Neural crest cell (in vitro differentiated cells): ENCODE data around the gene LRRN2. TPM values are rescaled to one million over a fixed set of nuclear protein-coding genes. Genes with fewer than 3 reads are reported as not detected.
"Not testable (repeated sequence)": the region's sequence is repeated elsewhere in the genome, so short reads cannot be mapped to it uniquely, and the experiment has no call there.

Experiments
- DNase-seq: peaks from one replicate; pipeline ENCODE4 v3.0.0; 2021; ENCODE audit warnings: low read depth, mixed read lengths, low spot score
- H3K27ac Mint-ChIP-seq: one replicate; pipeline ENCODE4 v1.8.0; 2021; ENCODE audit warnings: mild to moderate bottlenecking, mixed read lengths; ENCODE audit not compliant: unreplicated experiment
- H3K27me3 Mint-ChIP-seq: 2 replicates; pipeline ENCODE4 v1.8.0; 2021; ENCODE audit warnings: low read depth, mild to moderate bottlenecking, mixed read lengths
- H3K36me3 Mint-ChIP-seq: 2 replicates; pipeline ENCODE4 v1.8.0; 2021; ENCODE audit warnings: low read depth, mild to moderate bottlenecking, mixed read lengths
- H3K4me1 Mint-ChIP-seq: 2 replicates; pipeline ENCODE4 v1.8.0; 2021; ENCODE audit warnings: mixed read lengths
- H3K4me3 Mint-ChIP-seq: one replicate; pipeline ENCODE4 v1.8.0; 2021; ENCODE audit warnings: mild to moderate bottlenecking, mixed read lengths
- H3K9me3 Mint-ChIP-seq: 2 replicates; pipeline ENCODE4 v1.8.0; 2021; ENCODE audit warnings: mixed read lengths
- CTCF ChIP-seq: fragments of 200-600 bp; sonication (generic); conservative IDR thresholded peaks from 2 replicates; pipeline ENCODE4 v1.5.0; 2021; ENCODE audit warnings: antibody characterized with exemption, mild to moderate bottlenecking
- total RNA-seq: library from RNA; stranded (reverse); gene quantifications from 2 replicates; pipeline ENCODE4 v1.2.1, GENCODE V29; 2021

The LRRN2 gene
- total RNA-seq, 1 donor from 2014 or later, result 5.0 TPM

GRCh38 chr1:204633665-204634064 lies 51.9 kb downstream of the LRRN2 start:
- peaks cover 3% of the 10 kb centered on the region for H3K36me3 Mint-ChIP-seq
- H3K27me3 Mint-ChIP-seq, result no peaks in the 10 kb centered on the region
- no peak overlapping the region for H3K4me3 Mint-ChIP-seq
- no peak for TF ChIP-seq CTCF
- H3K27ac Mint-ChIP-seq, result no peak overlapping the region
- no peak for DNase-seq
- peaks cover 2% of the 10 kb centered on the region for H3K9me3 Mint-ChIP-seq
- peaks cover 45% of the 10 kb centered on the region for H3K4me1 Mint-ChIP-seq

- no peak for DNase-seq
- Mint-ChIP-seq H3K27ac (peak overlapping the region; percentile 67), H3K4me1 (peaks cover 44% of the 10 kb centered on the region), H3K9me3 (peaks cover 2% of the 10 kb centered on the region), H3K27me3 (no peaks in the 10 kb centered on the region), H3K36me3 (peaks cover 3% of the 10 kb centered on the region), H3K4me3 (no peak overlapping the region)
- no peak for TF ChIP-seq CTCF
These were observed 55.2 kb downstream of the LRRN2 start for GRCh38 chr1:204630132-204630905.

- not testable (repeated sequence) for H3K27ac Mint-ChIP-seq, H3K4me3 Mint-ChIP-seq, H3K36me3 Mint-ChIP-seq, H3K27me3 Mint-ChIP-seq, DNase-seq, H3K9me3 Mint-ChIP-seq
- H3K4me1 Mint-ChIP-seq, result peaks cover 50% of the 10 kb centered on the region
These were observed 56.1 kb downstream of the LRRN2 start for GRCh38 chr1:204629459-204629858.

- TF ChIP-seq CTCF, result no peak
- Mint-ChIP-seq H3K9me3 (peaks cover 2% of the 10 kb centered on the region), H3K27ac (no peak overlapping the region), H3K4me3 (no peak overlapping the region), H3K4me1 (peaks cover 50% of the 10 kb centered on the region), H3K36me3 (peaks cover 3% of the 10 kb centered on the region), H3K27me3 (no peaks in the 10 kb centered on the region)
- DNase-seq, result no peak
These were observed 56.7 kb downstream of the LRRN2 start for GRCh38 chr1:204628868-204629267.

- H3K36me3 Mint-ChIP-seq, result peaks cover 3% of the 10 kb centered on the region
- no peak overlapping the region for H3K27ac Mint-ChIP-seq
- no peaks in the 10 kb centered on the region for H3K27me3 Mint-ChIP-seq
- peaks cover 63% of the 10 kb centered on the region for H3K4me1 Mint-ChIP-seq
- no peak for TF ChIP-seq CTCF
- H3K9me3 Mint-ChIP-seq, result peaks cover 2% of the 10 kb centered on the region
- no peak overlapping the region for H3K4me3 Mint-ChIP-seq
- DNase-seq, result no peak
These were observed 58.1 kb downstream of the LRRN2 start for GRCh38 chr1:204627436-204627835.

GRCh38 chr1:204626381-204626780 lies 59.2 kb downstream of the LRRN2 start:
- no peak for DNase-seq
- Mint-ChIP-seq H3K36me3 (peaks cover 3% of the 10 kb centered on the region), H3K4me3 (no peak overlapping the region), H3K4me1 (peaks cover 65% of the 10 kb centered on the region), H3K9me3 (peaks cover 2% of the 10 kb centered on the region), H3K27me3 (no peaks in the 10 kb centered on the region), H3K27ac (no peak overlapping the region)
- TF ChIP-seq CTCF, result no peak
